ENCODE measurements around the gene NYAP2. TPM values are rescaled to one million over a fixed set of nuclear protein-coding genes. Genes with fewer than 3 reads are reported as not detected.

Gene NYAP2
- total RNA-seq, 4 donors from 2014 or later = not detected

- Histone ChIP-seq H3K27me3 (no peaks in the 10 kb centered on the region), H3K36me3 (no peaks in the 10 kb centered on the region), H3K9me3 (no peaks in the 10 kb centered on the region), H3K4me3 (no peak overlapping the region), H3K4me1 (no peaks in the 10 kb centered on the region), H3K27ac (no peak overlapping the region)
- DNase-seq = no peak
- TF ChIP-seq POLR2A (IDR thresholded peaks at IDR 0.05) (no peak), CTCF (IDR thresholded peaks at IDR 0.05) (no peak)
These were observed 37.8 kb downstream of the NYAP2 start for GRCh38 chr2:225437319-225437718.

- H3K27me3 ChIP-seq = no peaks in the 10 kb centered on the region
- H3K36me3 ChIP-seq = no peaks in the 10 kb centered on the region
- H3K27ac ChIP-seq = no peak overlapping the region
- no peak for TF ChIP-seq CTCF (IDR thresholded peaks at IDR 0.05)
- TF ChIP-seq POLR2A (IDR thresholded peaks at IDR 0.05) = no peak
- no peak overlapping the region for H3K4me3 ChIP-seq
- DNase-seq = no peak
- no peaks in the 10 kb centered on the region for H3K4me1 ChIP-seq
- H3K9me3 ChIP-seq = no peaks in the 10 kb centered on the region
These were observed 38.7 kb downstream of the NYAP2 start for GRCh38 chr2:225438248-225438647.

- DNase-seq = no peak
- no peaks in the 10 kb centered on the region for H3K36me3 ChIP-seq
- no peak overlapping the region for H3K27ac ChIP-seq
- no peaks in the 10 kb centered on the region for H3K9me3 ChIP-seq
- H3K4me3 ChIP-seq = no peak overlapping the region
- TF ChIP-seq CTCF (IDR thresholded peaks at IDR 0.05) = no peak
- no peak for TF ChIP-seq POLR2A (IDR thresholded peaks at IDR 0.05)
- no peaks in the 10 kb centered on the region for H3K4me1 ChIP-seq
- H3K27me3 ChIP-seq = no peaks in the 10 kb centered on the region
These were observed 53.2 kb downstream of the NYAP2 start for GRCh38 chr2:225452677-225453076.

- no peaks in the 10 kb centered on the region for H3K36me3 ChIP-seq
These were observed 54.9 kb downstream of the NYAP2 start for GRCh38 chr2:225454412-225454811.

GRCh38 chr2:225456619-225457260 is 57.2 kb downstream of the NYAP2 start:
- Histone ChIP-seq H3K27me3 (no peaks in the 10 kb centered on the region), H3K4me3 (no peak overlapping the region), H3K36me3 (no peaks in the 10 kb centered on the region), H3K9me3 (no peaks in the 10 kb centered on the region), H3K27ac (no peak overlapping the region), H3K4me1 (no peaks in the 10 kb centered on the region)
- DNase-seq = no peak
- TF ChIP-seq POLR2A (IDR thresholded peaks at IDR 0.05) = no peak
- TF ChIP-seq CTCF (IDR thresholded peaks at IDR 0.05) = no peak

More at GRCh38 chr2:225454412-225454811, 54.9 kb downstream of the NYAP2 start:
- Histone ChIP-seq H3K4me1 (no peaks in the 10 kb centered on the region), H3K27ac (no peak overlapping the region), H3K4me3 (no peak overlapping the region), H3K27me3 (no peaks in the 10 kb centered on the region), H3K9me3 (no peaks in the 10 kb centered on the region)
- no peak for DNase-seq
- TF ChIP-seq POLR2A (IDR thresholded peaks at IDR 0.05) (no peak), CTCF (IDR thresholded peaks at IDR 0.05) (no peak)

GRCh38 chr2:225457482-225457881 is 58.0 kb downstream of the NYAP2 start:
- H3K27me3 ChIP-seq = no peaks in the 10 kb centered on the region
- no peaks in the 10 kb centered on the region for H3K4me1 ChIP-seq
- no peak for TF ChIP-seq CTCF (IDR thresholded peaks at IDR 0.05)
- no peak for TF ChIP-seq POLR2A (IDR thresholded peaks at IDR 0.05)
- no peaks in the 10 kb centered on the region for H3K36me3 ChIP-seq
- H3K9me3 ChIP-seq = no peaks in the 10 kb centered on the region
- no peak for DNase-seq
- no peak overlapping the region for H3K27ac ChIP-seq
- no peak overlapping the region for H3K4me3 ChIP-seq

Measured in Peyer's patch (tissue), 4 donors.